Stimulated activated CD8-positive, alpha-beta memory T cell treated with anti-CD3 and anti-CD28 coated beads, Interleukin-15, amount 100 ng/mL, for 24 hours (primary cell): ENCODE measurements around the gene ACTN4.
"Not testable (repeated sequence)": the region's sequence is repeated elsewhere in the genome, so short reads cannot be mapped to it uniquely, and the experiment has no call there.

ENCODE experiments used
- DNase-seq: peaks from one replicate; pipeline ENCODE4 v3.0.0-alpha.2; 2020; ENCODE audit warnings: low read depth

The ACTN4 gene

GRCh38 chr19:38737281-38737865, 89.9 kb downstream of the ACTN4 start:
- no peak for DNase-seq

DNA sequence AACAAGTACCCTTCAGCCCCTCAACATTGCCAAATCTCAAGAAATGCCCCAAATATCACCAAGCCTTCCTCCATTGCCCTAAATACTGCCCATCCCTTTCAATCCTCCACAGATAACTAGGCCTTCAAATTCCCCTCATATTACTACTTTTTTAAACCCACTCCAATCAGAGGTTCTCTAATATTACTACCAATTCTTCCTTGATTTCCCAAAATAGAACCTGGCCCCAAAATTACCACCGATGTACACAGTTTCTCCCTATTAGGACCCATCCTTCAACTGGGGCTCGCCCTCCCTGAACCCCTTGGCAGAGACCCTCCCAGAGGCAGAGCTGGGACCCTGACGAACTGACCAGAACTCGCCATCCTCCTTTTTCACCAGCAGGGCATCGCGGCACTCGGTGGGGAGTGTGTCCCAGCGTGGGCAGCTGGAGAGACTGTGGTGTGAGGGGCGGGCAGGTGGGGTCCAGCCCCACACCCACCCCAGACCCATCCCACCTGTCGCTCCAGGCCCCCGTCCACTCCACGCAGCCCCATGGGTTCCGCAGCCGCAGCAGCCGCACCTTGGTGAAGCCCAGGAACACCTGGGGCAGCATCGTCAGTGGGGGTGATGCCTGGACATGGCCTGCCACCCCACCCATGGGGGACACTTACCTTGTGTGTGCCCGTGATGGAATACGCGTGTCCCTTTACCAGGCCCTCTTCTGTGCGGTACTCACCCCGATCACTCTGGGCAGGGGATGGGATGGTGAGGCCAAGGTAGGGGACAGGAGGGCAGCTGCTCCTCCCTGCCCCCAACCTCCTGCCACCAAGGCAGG, 90.7 kb downstream of the ACTN4 start:
- no peak for DNase-seq

- no peak for DNase-seq
Observed at GRCh38 chr19:38739440-38740256, 92.2 kb downstream of the ACTN4 start.

GRCh38 chr19:38740257-38740592, 92.8 kb downstream of the ACTN4 start:
- no peak for DNase-seq

- no peak for DNase-seq
Observed at GRCh38 chr19:38740932-38741331, 93.5 kb downstream of the ACTN4 start.

GRCh38 chr19:38741670-38742069, 94.2 kb downstream of the ACTN4 start:
- no peak for DNase-seq

- DNase-seq, result no peak
Observed at GRCh38 chr19:38742296-38742695, 94.8 kb downstream of the ACTN4 start.

GRCh38 chr19:38742906-38743305, 95.5 kb downstream of the ACTN4 start:
- no peak for DNase-seq

DNA sequence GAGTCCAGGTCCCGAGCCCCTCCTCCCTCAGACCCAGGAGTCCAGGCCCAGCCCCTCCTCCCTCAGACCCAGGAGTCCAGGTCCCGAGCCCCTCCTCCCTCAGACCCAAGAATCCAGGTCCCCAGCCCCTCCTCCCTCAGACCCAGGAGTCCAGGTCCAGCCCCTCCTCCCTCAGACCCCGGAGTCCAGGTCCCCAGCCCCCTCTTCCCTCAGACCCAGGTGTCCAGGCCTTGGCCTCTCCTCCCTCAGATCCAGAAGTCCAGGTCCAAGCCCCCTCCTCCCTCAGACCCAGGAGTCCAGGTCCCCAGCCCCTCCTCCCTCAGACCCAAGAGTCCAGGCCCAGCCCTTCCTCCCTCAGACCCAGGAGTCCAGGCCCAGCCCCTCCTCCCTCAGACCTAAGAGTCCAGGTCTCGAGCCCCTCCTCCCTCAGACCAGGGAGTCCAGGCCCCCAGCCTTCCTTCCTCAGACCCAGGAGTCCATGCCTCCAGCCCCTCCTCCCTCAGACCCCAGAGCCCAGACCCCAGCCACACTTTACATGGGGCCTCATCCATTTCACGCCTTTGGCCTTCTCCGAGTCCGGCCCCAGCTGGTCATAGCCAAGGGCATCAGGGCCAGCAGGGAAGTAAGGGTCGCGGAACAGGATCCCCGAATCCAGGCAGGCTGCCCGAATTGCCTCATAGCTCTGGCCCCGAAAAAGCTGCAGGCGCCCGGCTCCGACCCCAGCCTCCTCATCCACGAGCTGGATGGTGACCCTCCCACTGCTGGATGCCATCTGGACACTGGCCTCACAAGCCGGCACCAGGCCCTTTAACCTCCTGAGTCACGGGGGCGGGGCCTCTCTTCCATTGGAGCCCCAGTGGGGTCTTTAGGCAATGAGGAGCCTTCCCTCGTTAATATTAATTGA, 96.2 kb downstream of the ACTN4 start:
- no peak for DNase-seq

GRCh38 chr19:38744298-38744681, 96.8 kb downstream of the ACTN4 start, which contains the start of gene CAPN12:
TSS of gene CAPN12 (minus strand) at chr19:38744474. CDS start at chr19:38744165, 309 bp downstream.
- no peak for DNase-seq

DNA sequence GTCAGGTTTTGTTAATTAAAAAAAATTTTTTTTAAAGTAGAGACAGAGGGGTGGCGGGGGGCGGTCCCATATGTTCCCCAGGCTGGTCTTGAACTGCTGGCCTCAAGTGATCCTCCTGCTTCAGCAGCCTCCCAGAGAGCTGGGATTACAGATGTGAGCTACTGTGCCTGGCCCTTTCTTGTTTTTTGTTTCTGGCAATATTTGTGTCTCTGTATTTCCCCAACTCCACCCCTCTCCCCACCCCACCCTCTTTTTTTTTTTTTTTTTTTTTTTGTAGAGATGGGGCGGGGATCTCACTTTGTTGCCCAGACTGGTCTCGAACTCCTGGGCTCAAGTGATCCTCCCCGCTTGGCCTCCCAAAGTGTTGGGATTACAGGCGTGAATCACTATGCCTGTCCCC, 97.4 kb downstream of the ACTN4 start:
- DNase-seq, result no peak

DNA sequence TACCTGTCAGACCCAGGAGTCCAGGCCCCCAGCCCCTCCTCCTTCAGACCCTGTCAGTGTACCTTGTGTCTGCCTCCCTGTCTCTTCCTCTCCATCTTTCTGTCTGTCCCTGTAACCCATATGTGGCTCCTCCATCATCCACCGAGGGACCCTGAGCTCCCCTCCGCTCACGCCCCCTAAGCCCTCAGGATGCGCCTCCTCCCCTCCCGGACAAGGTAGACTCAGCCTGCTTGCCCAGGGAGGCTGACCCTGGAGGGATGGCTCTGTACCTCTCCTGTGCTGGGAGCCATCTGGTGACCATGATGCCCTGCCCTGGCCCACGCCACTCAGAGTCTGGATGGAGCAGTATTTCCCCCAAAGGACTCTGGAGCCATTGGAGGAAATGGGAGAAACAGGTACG, 97.9 kb downstream of the ACTN4 start:
- no peak for DNase-seq

- not testable (repeated sequence) for DNase-seq
Observed at GRCh38 chr19:38753783-38754182, 106.3 kb downstream of the ACTN4 start.

DNA sequence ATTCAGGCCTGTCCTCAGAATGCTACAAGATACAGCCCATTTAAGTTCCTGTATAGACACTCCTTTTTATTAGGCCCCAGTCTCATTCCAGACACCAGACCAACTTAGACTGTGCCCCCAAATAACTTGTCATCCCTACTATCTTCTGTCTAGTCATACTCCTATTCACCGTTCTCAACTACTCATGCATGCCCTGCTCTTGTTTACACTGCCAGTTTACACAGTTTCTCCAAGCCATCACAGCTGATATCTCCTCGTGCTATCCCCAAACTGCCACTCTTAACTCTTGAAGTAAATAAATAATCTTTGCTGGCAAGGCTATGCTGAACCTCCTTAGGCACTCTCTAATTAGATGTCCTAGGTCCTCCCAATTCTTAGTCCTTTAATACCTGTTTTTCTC, 106.7 kb downstream of the ACTN4 start:
- not testable (repeated sequence) for DNase-seq

DNA sequence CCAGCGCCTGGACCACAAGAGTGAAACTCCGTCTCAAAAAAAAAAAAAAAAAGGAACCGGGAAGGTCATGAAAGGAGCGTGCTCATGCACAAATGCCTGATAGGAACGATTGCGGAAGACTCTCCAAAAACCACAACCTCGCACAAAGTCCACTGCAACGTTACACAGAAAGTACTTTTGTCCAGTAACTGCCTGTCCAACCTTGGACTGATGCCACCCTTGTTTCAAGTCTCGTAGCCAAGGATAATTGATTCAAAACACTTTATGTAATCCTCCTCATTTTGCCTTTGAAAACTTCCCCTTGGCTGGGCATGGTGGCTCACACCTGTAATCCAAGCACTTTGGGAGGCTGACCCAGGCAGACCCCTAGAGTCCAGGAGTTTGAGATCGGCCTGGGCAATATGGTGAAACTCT, 112.1 kb downstream of the ACTN4 start:
- no peak for DNase-seq

GRCh38 chr19:38760805-38761517, 113.5 kb downstream of the ACTN4 start:
- not testable (repeated sequence) for DNase-seq

GRCh38 chr19:38761884-38762389, 114.5 kb downstream of the ACTN4 start:
- not testable (repeated sequence) for DNase-seq

GRCh38 chr19:38763795-38764220, 116.4 kb downstream of the ACTN4 start:
- no peak for DNase-seq

GRCh38 chr19:38765214-38765613, 117.8 kb downstream of the ACTN4 start:
- no peak for DNase-seq

DNA sequence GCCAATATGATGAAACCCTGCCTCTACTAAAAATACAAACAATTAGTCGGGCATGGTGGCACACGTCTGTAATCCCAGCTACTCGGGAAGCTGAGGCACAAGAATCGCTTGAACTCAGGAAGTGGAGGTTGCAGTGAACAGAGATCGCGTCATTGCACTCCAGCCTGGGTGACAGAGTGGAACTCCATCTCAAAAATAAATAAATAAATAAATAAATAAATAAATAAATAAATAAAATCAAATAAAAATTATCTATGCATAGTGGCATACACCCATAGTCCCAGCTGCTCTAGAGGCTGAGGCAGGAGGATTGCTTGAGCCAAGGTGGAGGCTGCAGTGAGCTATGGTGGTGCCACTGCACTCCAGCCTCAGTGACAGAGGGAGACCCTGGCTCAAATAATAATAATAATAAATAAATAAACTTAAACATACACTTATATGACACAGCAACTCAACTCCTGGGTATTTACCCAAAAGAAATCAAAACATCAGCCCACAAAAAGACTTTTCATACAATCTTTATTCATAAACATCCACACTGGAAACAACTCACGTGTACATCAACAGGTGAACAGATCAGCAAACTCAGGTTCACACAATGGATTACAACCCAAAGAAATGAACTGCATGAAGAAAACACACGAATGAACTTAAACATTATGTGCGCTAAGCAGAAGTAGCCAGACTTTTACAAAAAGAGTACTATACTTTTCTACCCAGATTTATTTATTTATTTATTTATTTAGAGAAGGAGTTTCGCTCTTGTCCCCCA, 119.0 kb downstream of the ACTN4 start:
- DNase-seq, result no peak
